DMS53 treated with DMSO at 0.1 percent for 48 hours (cell line): Measurements from ENCODE around the gene ACP1.
"Not testable (repeated sequence)": the region's sequence is repeated elsewhere in the genome, so short reads cannot be mapped to it uniquely, and the experiment has no call there.

Experiments used
- DNase-seq: peaks from one replicate; lab custom pipeline; 2025; ENCODE audit not compliant: unreplicated experiment; lab: John Stamatoyannopoulos, UW

The ACP1 gene

GRCh38 chr2:309148-309953, 44.6 kb downstream of the ACP1 start:
- DNase-seq, result no peak

- DNase-seq, result no peak
Measured at GRCh38 chr2:309954-310510, 45.3 kb downstream of the ACP1 start.

GRCh38 chr2:310994-311393, 46.2 kb downstream of the ACP1 start:
- no peak for DNase-seq

- DNase-seq, result no peak
Measured at GRCh38 chr2:313991-314390, 49.2 kb downstream of the ACP1 start.

- no peak for DNase-seq
Measured at GRCh38 chr2:314561-315336, 50.0 kb downstream of the ACP1 start.

DNA sequence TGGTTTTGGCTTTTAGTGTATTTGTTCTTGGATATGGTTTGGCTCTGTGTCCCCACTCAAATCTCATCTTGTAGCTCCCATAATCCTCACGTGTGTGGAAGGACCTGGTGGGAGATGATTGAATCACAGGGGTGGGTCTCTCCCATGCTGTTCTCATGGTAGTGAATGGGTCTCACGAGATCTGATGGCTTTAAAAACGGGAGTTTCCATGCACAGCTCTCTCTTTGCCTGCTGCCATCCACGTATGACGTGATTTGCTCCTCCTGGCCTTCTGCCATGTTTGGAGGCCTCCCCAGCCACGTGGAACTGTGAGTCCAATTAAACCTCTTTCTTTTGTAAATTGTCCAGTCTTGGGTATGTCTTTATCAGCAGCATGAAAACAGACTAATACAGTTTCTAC, 51.2 kb downstream of the ACP1 start:
- not testable (repeated sequence) for DNase-seq

GRCh38 chr2:316381-316780, 51.6 kb downstream of the ACP1 start:
- no peak for DNase-seq

- DNase-seq, result no peak
Measured at GRCh38 chr2:317501-318424, 53.0 kb downstream of the ACP1 start.

- DNase-seq, result no peak
Measured at GRCh38 chr2:319059-319600, 54.4 kb downstream of the ACP1 start.

DNA sequence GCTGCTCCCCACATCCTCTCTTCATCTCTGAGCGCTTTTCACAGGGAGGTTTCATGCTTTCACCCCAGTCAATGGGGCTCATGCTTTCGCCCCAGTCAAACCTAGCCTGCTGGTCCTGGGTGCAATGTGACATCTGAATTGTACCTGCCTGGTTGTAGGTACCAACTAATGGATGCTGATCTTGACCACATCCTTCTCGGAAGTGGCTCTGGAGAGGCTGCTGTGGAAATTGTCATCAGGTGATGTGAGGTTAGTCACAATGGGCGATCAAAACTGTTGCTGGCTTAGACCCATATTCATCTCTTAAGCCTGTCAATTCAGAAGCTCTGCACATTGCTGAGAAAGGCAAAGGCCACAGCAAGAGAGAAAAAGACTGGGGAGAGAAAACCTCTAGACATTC, 55.8 kb downstream of the ACP1 start:
- no peak for DNase-seq

DNA sequence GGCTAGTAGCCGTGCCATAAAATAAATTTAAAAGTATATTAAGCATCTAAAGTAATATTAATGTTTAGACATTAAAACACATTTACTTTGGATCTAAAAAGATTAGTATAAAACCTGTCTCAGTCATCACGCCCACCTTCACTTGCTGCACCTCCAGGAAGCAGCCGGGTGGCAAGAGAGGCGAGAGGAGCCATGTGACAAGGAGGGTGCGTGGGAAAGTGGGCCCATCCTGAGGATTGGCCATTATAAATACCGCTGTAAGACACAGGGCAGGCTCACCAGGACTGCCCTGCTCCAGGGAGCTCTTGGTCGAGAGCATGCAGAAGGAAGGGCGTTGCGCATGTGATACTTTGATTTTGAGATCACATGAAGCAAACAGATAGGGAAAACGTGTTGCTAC, 57.6 kb downstream of the ACP1 start:
- DNase-seq, result no peak

DNA sequence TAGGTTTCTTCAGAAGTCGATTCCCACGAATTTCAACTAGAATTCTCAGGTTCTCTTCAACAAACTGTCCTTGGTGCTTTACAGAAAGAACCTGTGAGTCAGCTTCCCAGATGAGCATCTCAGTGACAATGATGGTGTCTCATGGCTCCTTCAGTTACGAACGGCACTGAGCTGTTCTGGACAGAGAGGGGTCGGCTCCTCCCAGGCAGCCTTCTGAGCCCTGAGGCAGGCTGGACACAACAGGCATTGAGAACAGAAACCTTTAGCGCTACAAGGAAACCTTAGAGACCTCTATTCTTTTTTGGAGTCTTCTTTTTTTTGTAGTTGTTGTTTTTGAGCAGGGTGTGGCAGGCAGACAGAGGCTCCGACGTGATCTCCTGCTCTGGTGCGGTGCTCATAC, 58.3 kb downstream of the ACP1 start:
- DNase-seq, result no peak
